ENCODE measurements around the gene SMG6. TPM values are rescaled to one million over a fixed set of nuclear protein-coding genes. Genes with fewer than 3 reads are reported as not detected.

SMG6 gene
- total RNA-seq, 1 donor from 2014 or later, result 43.0 TPM

- H3K9me3 Mint-ChIP-seq, result no peaks in the 10 kb centered on the region
- H3K4me3 Mint-ChIP-seq (ENCODE audit: low read depth), result no peak overlapping the region
- DNase-seq (ENCODE audit: low spot score), result no peak
- H3K27ac Mint-ChIP-seq, result peak overlapping the region; percentile 79
- peaks cover 67% of the 10 kb centered on the region for H3K36me3 Mint-ChIP-seq (ENCODE audit: low read depth)
- H3K27me3 Mint-ChIP-seq (ENCODE audit: low read depth), result no peaks in the 10 kb centered on the region
- intact Hi-C loops (cut with micrococcal nuclease), result no loop called here
- peaks cover 68% of the 10 kb centered on the region for H3K4me1 Mint-ChIP-seq (ENCODE audit: low read depth)
Observed at GRCh38 chr17:2071455-2072281, 231.9 kb downstream of the SMG6 start.

- H3K9me3 Mint-ChIP-seq, result no peaks in the 10 kb centered on the region
- H3K27me3 Mint-ChIP-seq (ENCODE audit: low read depth), result no peaks in the 10 kb centered on the region
- DNase-seq (ENCODE audit: low spot score), result no peak
- intact Hi-C loops (cut with micrococcal nuclease), result no loop called here
- peaks cover 67% of the 10 kb centered on the region for H3K36me3 Mint-ChIP-seq (ENCODE audit: low read depth)
- peak overlapping the region; percentile 58 for H3K4me3 Mint-ChIP-seq (ENCODE audit: low read depth)
- H3K27ac Mint-ChIP-seq, result peak overlapping the region; percentile 79
- peaks cover 71% of the 10 kb centered on the region for H3K4me1 Mint-ChIP-seq (ENCODE audit: low read depth)
Observed at GRCh38 chr17:2071024-2071385, 232.6 kb downstream of the SMG6 start.

- peak; percentile 80 for DNase-seq (ENCODE audit: low spot score)
- Mint-ChIP-seq H3K4me1 (ENCODE audit: low read depth) (peaks cover 69% of the 10 kb centered on the region), H3K4me3 (ENCODE audit: low read depth) (peak overlapping the region; percentile 70), H3K9me3 (no peaks in the 10 kb centered on the region), H3K27me3 (ENCODE audit: low read depth) (no peaks in the 10 kb centered on the region), H3K27ac (peak overlapping the region; percentile 97), H3K36me3 (ENCODE audit: low read depth) (peaks cover 67% of the 10 kb centered on the region)
- intact Hi-C loops (cut with micrococcal nuclease), result loop anchor here (1.0 kb wide), 2 partner anchors 16 to 19 kb away; no protein-coding TSS in a partner anchor
Observed at GRCh38 chr17:2070241-2071023, 233.2 kb downstream of the SMG6 start.

GRCh38 chr17:2068519-2069051 is 235.0 kb downstream of the SMG6 start:
- H3K4me1 Mint-ChIP-seq (ENCODE audit: low read depth), result peaks cover 68% of the 10 kb centered on the region
- H3K27ac Mint-ChIP-seq, result peak overlapping the region; percentile 97
- intact Hi-C loops (cut with micrococcal nuclease), result loop anchor here (5.0 kb wide), 1 partner anchor 194 kb away; no protein-coding TSS in a partner anchor
- DNase-seq (ENCODE audit: low spot score), result no peak
- H3K27me3 Mint-ChIP-seq (ENCODE audit: low read depth), result no peaks in the 10 kb centered on the region
- peak overlapping the region; percentile 68 for H3K4me3 Mint-ChIP-seq (ENCODE audit: low read depth)
- H3K9me3 Mint-ChIP-seq, result no peaks in the 10 kb centered on the region
- H3K36me3 Mint-ChIP-seq (ENCODE audit: low read depth), result peaks cover 79% of the 10 kb centered on the region

GRCh38 chr17:2068031-2068518 is 235.5 kb downstream of the SMG6 start:
- Mint-ChIP-seq H3K4me3 (ENCODE audit: low read depth) (peak overlapping the region; percentile 15), H3K27me3 (ENCODE audit: low read depth) (no peaks in the 10 kb centered on the region), H3K4me1 (ENCODE audit: low read depth) (peaks cover 73% of the 10 kb centered on the region), H3K36me3 (ENCODE audit: low read depth) (peaks cover 84% of the 10 kb centered on the region), H3K27ac (peak overlapping the region; percentile 73), H3K9me3 (no peaks in the 10 kb centered on the region)
- no peak for DNase-seq (ENCODE audit: low spot score)
- intact Hi-C loops (cut with micrococcal nuclease), result loop anchor here (5.0 kb wide), 1 partner anchor 194 kb away; no protein-coding TSS in a partner anchor

- Mint-ChIP-seq H3K27ac (peak overlapping the region; percentile 73), H3K4me1 (ENCODE audit: low read depth) (peaks cover 72% of the 10 kb centered on the region), H3K36me3 (ENCODE audit: low read depth) (peaks cover 86% of the 10 kb centered on the region), H3K4me3 (ENCODE audit: low read depth) (no peak overlapping the region), H3K9me3 (no peaks in the 10 kb centered on the region), H3K27me3 (ENCODE audit: low read depth) (no peaks in the 10 kb centered on the region)
- no peak for DNase-seq (ENCODE audit: low spot score)
- intact Hi-C loops (cut with micrococcal nuclease), result loop anchor here (5.0 kb wide), 1 partner anchor 195 kb away; no protein-coding TSS in a partner anchor
Observed at GRCh38 chr17:2067608-2068024, 236.0 kb downstream of the SMG6 start.

- Mint-ChIP-seq H3K36me3 (ENCODE audit: low read depth) (peaks cover 87% of the 10 kb centered on the region), H3K9me3 (no peaks in the 10 kb centered on the region), H3K27ac (peak overlapping the region; percentile 73), H3K4me1 (ENCODE audit: low read depth) (peaks cover 71% of the 10 kb centered on the region), H3K27me3 (ENCODE audit: low read depth) (no peaks in the 10 kb centered on the region), H3K4me3 (ENCODE audit: low read depth) (no peak overlapping the region)
- intact Hi-C loops (cut with micrococcal nuclease), result loop anchor here (5.0 kb wide), 1 partner anchor 195 kb away; no protein-coding TSS in a partner anchor
- no peak for DNase-seq (ENCODE audit: low spot score)
Observed at GRCh38 chr17:2067048-2067561, 236.5 kb downstream of the SMG6 start.

- Mint-ChIP-seq H3K36me3 (ENCODE audit: low read depth) (peaks cover 83% of the 10 kb centered on the region), H3K9me3 (no peaks in the 10 kb centered on the region), H3K4me1 (ENCODE audit: low read depth) (peaks cover 64% of the 10 kb centered on the region), H3K27me3 (ENCODE audit: low read depth) (no peaks in the 10 kb centered on the region), H3K27ac (peak overlapping the region; percentile 3), H3K4me3 (ENCODE audit: low read depth) (no peak overlapping the region)
- intact Hi-C loops (cut with micrococcal nuclease), result loop anchor here (5.0 kb wide), 1 partner anchor 196 kb away; no protein-coding TSS in a partner anchor
- DNase-seq (ENCODE audit: low spot score), result no peak
Observed at GRCh38 chr17:2065949-2066400, 237.6 kb downstream of the SMG6 start.

GRCh38 chr17:2064980-2065785 is 238.4 kb downstream of the SMG6 start:
- Mint-ChIP-seq H3K27ac (peak overlapping the region; percentile 73), H3K9me3 (no peaks in the 10 kb centered on the region), H3K4me3 (ENCODE audit: low read depth) (no peak overlapping the region), H3K4me1 (ENCODE audit: low read depth) (peaks cover 64% of the 10 kb centered on the region), H3K36me3 (ENCODE audit: low read depth) (peaks cover 87% of the 10 kb centered on the region), H3K27me3 (ENCODE audit: low read depth) (no peaks in the 10 kb centered on the region)
- intact Hi-C loops (cut with micrococcal nuclease), result loop anchor here (5.0 kb wide), 1 partner anchor 197 kb away; no protein-coding TSS in a partner anchor
- peak; percentile 70 for DNase-seq (ENCODE audit: low spot score)

- intact Hi-C loops (cut with micrococcal nuclease), result no loop called here
- no peaks in the 10 kb centered on the region for H3K27me3 Mint-ChIP-seq (ENCODE audit: low read depth)
- H3K27ac Mint-ChIP-seq, result peak overlapping the region; percentile 73
- H3K36me3 Mint-ChIP-seq (ENCODE audit: low read depth), result peaks cover 86% of the 10 kb centered on the region
- H3K9me3 Mint-ChIP-seq, result no peaks in the 10 kb centered on the region
- peaks cover 62% of the 10 kb centered on the region for H3K4me1 Mint-ChIP-seq (ENCODE audit: low read depth)
- DNase-seq (ENCODE audit: low spot score), result no peak
- H3K4me3 Mint-ChIP-seq (ENCODE audit: low read depth), result no peak overlapping the region
Observed at GRCh38 chr17:2064520-2064971, 239.0 kb downstream of the SMG6 start.

GRCh38 chr17:2064147-2064489 is 239.5 kb downstream of the SMG6 start:
- no peaks in the 10 kb centered on the region for H3K27me3 Mint-ChIP-seq (ENCODE audit: low read depth)
- peaks cover 88% of the 10 kb centered on the region for H3K36me3 Mint-ChIP-seq (ENCODE audit: low read depth)
- intact Hi-C loops (cut with micrococcal nuclease), result no loop called here
- peaks cover 59% of the 10 kb centered on the region for H3K4me1 Mint-ChIP-seq (ENCODE audit: low read depth)
- H3K27ac Mint-ChIP-seq, result peak overlapping the region; percentile 58
- no peaks in the 10 kb centered on the region for H3K9me3 Mint-ChIP-seq
- no peak for DNase-seq (ENCODE audit: low spot score)
- no peak overlapping the region for H3K4me3 Mint-ChIP-seq (ENCODE audit: low read depth)

Data from activated T-helper 2 cell treated with anti-CD3 and anti-CD28 coated beads, Interferon-gamma antibody, Interleukin-2, Interleukin-4, amounts not matched to agents 10 μg/mL and 5 μg/mL and 100 μg/mL, durations not matched to agents 14 hours and 24 hours and 36 hours (primary cell).